GM19023 (cell line): ENCODE measurements around the gene OXT.
"Not testable (repeated sequence)": the region's sequence is repeated elsewhere in the genome, so short reads cannot be mapped to it uniquely, and the experiment has no call there.

Source experiments
- ATAC-seq: cut with Tn5 transposase; IDR thresholded peaks from one replicate; pipeline ENCODE4 v1.9.1; 2021; ENCODE audit warnings: mild to moderate bottlenecking, moderate library complexity; ENCODE audit not compliant: unreplicated experiment

OXT gene

GRCh38 chr20:3047486-3048419, 23.7 kb upstream of the OXT start:
- ATAC-seq = no peak

DNA sequence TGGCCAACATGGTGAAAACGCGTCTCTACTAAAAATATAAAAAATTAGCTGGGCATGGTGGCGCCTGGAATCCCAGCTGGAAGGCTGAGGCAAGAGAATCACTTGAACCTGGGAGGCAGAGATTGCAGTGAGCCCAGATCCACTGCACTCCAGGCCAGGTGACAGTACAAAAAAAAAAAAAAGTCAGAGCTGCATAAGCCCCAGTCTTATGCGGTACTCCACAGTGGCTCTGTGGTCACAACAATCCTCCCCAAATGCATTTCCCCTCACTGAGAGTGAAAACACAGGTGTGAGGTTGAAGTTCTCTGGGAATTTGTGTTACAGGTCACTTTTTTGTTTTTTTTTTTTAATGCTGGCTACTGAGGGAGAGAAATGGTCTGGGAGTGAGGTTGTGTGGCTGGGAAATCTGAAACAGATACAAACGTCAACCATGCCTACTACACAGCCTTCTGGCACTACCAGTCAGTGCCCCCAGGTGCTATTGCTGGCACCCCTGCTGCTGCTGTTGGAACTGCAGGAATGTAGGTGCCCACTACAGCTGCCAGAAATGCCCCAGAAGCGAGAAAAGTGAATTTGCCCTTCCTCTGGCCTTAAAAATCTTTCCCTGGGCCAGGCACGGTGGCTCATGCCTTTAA, 19.9 kb upstream of the OXT start:
- ATAC-seq = no peak

GRCh38 chr20:3059489-3059888, 11.9 kb upstream of the OXT start:
- no peak for ATAC-seq

DNA sequence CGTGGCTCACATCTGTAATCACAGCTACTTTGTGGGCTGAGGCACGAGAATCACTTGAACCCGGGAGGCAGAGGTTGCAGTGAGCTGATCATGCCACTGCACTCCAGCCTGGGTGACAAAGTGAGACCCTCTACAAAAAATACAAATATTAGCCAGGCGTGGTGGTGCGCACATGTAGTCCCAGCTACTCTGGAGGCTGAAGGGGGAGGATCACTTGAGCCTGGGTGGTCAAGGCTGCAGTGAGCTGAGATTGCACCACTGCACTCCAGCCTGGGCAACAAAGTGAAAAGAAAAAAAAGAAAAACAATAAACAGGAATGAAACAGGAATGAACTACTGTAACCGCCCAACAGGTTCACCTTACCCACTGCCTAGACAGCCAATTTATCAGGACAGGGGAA, 7.3 kb upstream of the OXT start:
- not testable (repeated sequence) for ATAC-seq

- no peak for ATAC-seq
Observed at GRCh38 chr20:3067139-3068014, 4.0 kb upstream of the OXT start.

DNA sequence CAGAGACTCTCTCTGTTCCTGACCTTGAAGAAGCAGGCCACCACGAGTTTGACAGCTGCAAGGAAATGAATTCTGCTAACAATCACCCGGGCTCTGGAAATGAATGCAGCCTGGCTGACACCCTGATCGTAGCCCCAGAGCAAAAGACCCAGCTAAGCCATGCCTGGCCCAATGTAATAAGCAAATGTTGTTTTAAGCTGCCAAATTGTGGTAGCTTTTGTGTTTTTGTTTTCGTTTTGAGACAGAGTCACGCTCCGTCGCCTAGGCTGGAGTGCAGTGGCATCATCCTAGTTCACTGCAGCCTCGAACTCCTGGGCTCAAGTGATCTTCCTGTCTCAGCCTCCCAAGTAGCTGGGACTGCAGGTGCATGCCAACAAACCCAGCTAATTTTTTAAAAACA, 3.3 kb upstream of the OXT start:
- ATAC-seq = no peak

- ATAC-seq = no peak
Observed at GRCh38 chr20:3068986-3069900, 2.2 kb upstream of the OXT start.

DNA sequence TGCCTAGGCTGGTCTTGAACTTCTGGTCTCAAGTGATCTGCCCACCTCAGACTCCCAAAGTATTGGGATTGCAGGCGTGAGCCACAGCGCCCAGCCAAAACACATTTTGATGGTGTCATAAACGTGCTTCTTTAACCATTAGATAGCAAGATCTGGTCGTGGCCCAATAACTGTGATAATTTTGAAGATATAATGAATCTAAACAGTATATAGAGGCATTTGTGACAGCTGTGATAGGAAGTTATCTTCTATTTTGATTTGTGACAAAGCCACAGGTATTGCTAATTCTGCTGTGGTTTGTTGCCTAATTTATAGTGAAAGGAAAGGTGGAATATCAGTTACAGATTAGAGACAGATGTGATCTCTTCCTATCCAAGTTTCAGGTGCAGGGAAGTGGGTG, 695 bp upstream of the OXT start:
- ATAC-seq = no peak

- ATAC-seq = no peak
Observed at GRCh38 chr20:3071266-3071609, 182 bp upstream of the OXT start.

- ATAC-seq = no peak
Observed at GRCh38 chr20:3072530-3073250, 1.3 kb downstream of the OXT start.

GRCh38 chr20:3073251-3073643, 1.8 kb downstream of the OXT start:
- not testable (repeated sequence) for ATAC-seq

GRCh38 chr20:3074812-3075211, 3.4 kb downstream of the OXT start:
- ATAC-seq = no peak

DNA sequence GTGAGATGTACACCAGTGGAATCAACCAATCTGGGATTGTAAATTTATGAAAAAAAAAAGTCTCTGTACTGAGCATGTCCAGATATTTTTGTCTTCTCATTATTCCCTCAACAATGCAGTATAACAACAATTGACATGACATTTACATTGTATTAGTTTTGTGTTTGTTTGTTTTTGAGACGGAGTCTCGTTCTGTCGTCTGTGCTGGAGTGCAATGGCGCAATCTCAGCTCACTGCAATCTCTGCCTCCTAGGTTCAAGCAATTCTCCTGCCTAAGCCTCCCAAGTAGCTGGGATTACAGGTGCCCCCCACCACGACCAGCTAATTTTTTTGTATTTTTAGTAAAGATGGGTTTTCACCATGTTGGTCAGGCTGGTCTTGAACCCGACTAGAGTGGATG, 3.9 kb downstream of the OXT start:
- not testable (repeated sequence) for ATAC-seq

DNA sequence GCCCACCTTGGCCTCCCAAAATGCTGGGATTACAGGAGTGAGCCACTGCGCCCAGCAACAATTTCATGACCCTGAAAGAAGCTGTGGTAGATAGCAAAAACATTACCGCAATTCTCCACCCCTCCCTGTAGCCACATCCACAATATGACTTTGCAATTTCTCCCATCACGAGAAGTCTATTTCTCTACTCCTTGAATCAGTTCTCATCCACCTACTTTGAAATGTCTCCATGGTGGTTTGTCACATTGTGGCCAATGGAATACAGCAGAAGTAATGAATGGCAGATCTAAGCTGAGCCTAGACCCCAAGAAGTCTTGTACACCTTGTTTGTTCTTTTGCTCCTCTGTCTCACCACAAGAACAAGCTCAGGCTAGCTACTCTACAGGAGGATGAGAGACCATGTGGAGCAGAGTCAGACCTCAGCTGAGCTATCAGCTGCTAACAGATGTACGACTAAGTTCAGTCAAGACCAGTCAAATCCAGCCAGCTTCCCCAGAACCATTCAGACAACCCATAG, 6.3 kb downstream of the OXT start:
- ATAC-seq = no peak

DNA sequence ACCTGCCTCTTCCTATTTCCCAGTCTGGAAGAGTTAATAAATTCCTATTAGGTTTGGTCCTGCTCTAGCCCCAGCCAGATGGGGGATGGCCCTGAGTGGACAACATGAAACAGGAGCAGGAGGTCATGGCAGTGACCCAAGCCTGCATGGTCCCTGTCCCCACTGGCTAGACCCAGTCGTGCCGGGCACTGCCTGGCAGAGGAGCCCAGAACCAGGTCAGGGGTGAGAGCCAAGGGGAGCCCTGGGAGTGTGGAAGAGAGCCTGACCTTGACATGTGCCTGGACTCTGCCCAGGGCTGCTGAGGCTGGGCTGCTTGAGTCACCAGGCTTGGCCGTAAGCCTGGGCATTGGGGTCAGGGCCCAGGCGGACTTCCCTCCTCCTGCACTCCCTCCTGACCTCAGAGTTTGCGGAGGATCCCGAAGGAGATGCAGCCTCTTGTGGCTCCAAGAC, 9.5 kb downstream of the OXT start:
- no peak for ATAC-seq

GRCh38 chr20:3081641-3082040, 10.2 kb downstream of the OXT start:
- ATAC-seq = no peak

GRCh38 chr20:3082306-3082951, 11.0 kb downstream of the OXT start:
- ATAC-seq = no peak

DNA sequence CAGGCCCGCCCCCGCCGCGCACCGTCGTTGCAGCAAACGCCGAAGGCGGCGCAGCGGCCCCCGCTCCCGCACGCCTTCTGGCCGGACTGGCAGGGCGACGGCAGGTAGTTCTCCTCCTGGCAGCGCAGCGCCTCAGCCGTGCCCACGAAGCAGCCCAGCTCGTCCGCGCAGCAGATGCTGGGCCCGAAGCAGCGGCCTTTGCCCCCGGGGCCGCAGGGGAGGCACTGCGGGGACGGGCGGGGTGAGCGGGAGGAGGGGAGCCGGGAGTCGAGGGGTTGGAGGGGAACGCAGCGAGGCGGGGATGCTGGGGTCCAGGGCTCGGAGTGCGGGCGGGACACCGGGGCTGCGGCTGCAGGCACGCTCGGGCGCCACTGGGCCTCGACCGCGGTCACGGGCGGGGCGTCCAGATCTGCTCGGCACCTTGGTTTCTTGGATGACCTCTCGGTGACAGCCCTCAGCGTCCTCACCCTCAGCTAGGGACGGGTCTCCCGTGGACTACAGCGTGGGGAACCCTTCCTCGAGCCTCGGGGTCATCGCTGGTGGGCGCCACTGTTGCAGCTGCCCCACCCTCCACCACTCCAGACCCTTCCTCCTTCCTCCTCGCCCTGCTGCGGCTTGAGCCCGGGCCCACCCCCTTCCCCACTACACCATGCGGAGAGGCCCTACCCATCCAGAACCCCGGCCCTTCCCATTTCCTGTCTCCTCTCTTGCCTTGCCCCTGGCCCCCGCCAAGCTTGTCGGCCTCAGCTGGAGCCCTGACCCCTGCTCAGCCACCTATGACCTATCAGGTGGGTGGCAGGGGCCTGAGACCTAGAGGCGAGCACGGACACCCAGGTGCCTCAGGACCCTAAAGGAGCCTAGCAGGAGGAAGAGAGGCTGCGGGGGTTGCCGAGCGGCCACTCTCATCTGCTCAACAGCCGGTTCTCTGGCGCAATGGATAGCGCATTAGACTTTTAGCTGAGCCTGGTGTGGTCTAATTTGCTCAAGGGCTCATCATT, 11.8 kb downstream of the OXT start:
- no peak for ATAC-seq
